ENCODE data around the gene MSL3B.

MSL3B gene

DNA sequence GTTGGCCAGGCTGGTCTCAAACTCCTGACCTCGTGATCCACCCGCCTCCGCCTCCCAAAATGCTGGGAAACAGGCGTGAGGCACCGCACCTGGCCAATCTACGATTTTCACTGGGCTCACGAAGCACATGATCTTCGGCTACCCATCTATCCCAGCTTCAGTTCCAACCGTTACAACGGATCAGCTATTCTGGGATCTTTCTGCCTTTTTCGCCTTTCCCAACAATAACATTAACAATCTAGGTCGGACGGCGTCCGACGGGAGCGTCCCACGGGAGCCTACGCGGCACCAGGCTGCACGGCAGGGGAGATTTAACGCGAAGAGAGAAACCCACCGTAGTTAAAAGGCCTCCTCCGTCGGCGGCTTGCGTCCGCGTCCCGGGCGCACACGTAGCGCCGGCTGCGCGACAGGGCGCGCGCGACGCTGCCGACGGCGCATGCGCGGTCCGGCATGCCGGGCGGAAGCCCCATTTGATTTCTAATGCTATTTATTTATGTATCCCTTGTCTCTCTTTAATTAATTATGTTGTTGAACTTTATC lies at the start of gene MSL3B:
Gene MSL3B, minus strand, starts transcription at position 394 of the 540 bp plus-strand sequence.
- H3K9me3 ChIP-seq (ENCODE audit: control insufficient read depth, low read length), result no peaks in the 10 kb centered on the region
- no peak within 1 kb of the TSS for H3K9ac ChIP-seq
- no peak for TF ChIP-seq CTCF (IDR thresholded peaks at IDR 0.05)
- peak within 1 kb of the TSS; percentile 21 for H2AFZ ChIP-seq
- no peak within 1 kb of the TSS for H3K27ac ChIP-seq
- H3K79me2 ChIP-seq, result no peaks in the 10 kb centered on the region
- H3K4me2 ChIP-seq (ENCODE audit: low read length), result no peak within 1 kb of the TSS
- no peaks in the 10 kb centered on the region for H3K36me3 ChIP-seq (ENCODE audit: control insufficient read depth, insufficient read depth, low read length)
- no peaks in the 10 kb centered on the region for H3K4me1 ChIP-seq
- H3K27me3 ChIP-seq (ENCODE audit: control insufficient read depth, insufficient read depth, low read length), result no peaks in the 10 kb centered on the region
- peak within 1 kb of the TSS; percentile 42 for H3K4me3 ChIP-seq (ENCODE audit: low read depth, low read length)

- Histone ChIP-seq H3K9ac (no peak within 1 kb of the TSS), H3K9me3 (ENCODE audit: control insufficient read depth, low read length) (no peaks in the 10 kb centered on the region), H3K79me2 (no peaks in the 10 kb centered on the region), H3K4me1 (no peaks in the 10 kb centered on the region), H3K27ac (no peak within 1 kb of the TSS), H3K4me3 (ENCODE audit: low read depth, low read length) (no peak within 1 kb of the TSS), H3K27me3 (ENCODE audit: control insufficient read depth, insufficient read depth, low read length) (no peaks in the 10 kb centered on the region), H3K4me2 (ENCODE audit: low read length) (no peak within 1 kb of the TSS), H2AFZ (no peak within 1 kb of the TSS), H3K36me3 (ENCODE audit: control insufficient read depth, insufficient read depth, low read length) (no peaks in the 10 kb centered on the region)
- TF ChIP-seq CTCF (IDR thresholded peaks at IDR 0.05), result no peak
Observed at GRCh38 chr2:233917116-233917515, 48.9 kb upstream of the MSL3B start, which contains the start of gene TRPM8. TSS of gene TRPM8 (plus strand) at chr2:233917373. CDS start at chr2:233926538, 9,165 bp downstream.

DNA sequence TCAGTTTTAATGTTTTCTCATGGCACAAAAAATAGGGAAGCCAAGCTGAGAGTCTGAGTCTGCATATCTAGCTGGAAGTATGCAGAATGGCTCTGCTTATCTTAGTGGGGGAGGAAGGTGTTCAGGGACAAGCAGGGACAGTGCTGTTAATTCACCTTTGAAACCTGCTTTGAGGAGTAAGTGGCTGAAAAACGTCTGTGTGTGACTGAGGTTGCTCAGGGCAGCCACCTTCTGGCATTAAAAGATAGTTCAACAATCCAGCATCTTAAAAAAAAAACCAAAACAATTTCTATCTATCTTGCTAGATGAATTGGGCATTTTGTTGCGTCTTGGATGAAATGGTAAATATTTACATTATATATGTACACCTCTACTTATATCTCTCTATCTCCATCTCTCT lies 46.9 kb upstream of the MSL3B start:
- no peaks in the 10 kb centered on the region for H3K27me3 ChIP-seq (ENCODE audit: control insufficient read depth, insufficient read depth, low read length)
- no peaks in the 10 kb centered on the region for H3K36me3 ChIP-seq (ENCODE audit: control insufficient read depth, insufficient read depth, low read length)
- H3K4me2 ChIP-seq (ENCODE audit: low read length), result no peak overlapping the region
- H3K4me3 ChIP-seq (ENCODE audit: low read depth, low read length), result no peak overlapping the region
- H3K27ac ChIP-seq, result no peak overlapping the region
- no peak overlapping the region for H2AFZ ChIP-seq
- no peaks in the 10 kb centered on the region for H3K4me1 ChIP-seq
- no peak for TF ChIP-seq CTCF (IDR thresholded peaks at IDR 0.05)
- no peaks in the 10 kb centered on the region for H3K9me3 ChIP-seq (ENCODE audit: control insufficient read depth, low read length)
- H3K9ac ChIP-seq, result no peak overlapping the region
- no peaks in the 10 kb centered on the region for H3K79me2 ChIP-seq

- Histone ChIP-seq H3K9ac (no peak overlapping the region), H3K4me1 (no peaks in the 10 kb centered on the region), H3K36me3 (ENCODE audit: control insufficient read depth, insufficient read depth, low read length) (no peaks in the 10 kb centered on the region), H2AFZ (no peak overlapping the region), H3K4me2 (ENCODE audit: low read length) (no peak overlapping the region), H3K9me3 (ENCODE audit: control insufficient read depth, low read length) (no peaks in the 10 kb centered on the region), H3K79me2 (no peaks in the 10 kb centered on the region), H3K4me3 (ENCODE audit: low read depth, low read length) (no peak overlapping the region), H3K27ac (no peak overlapping the region), H3K27me3 (ENCODE audit: control insufficient read depth, insufficient read depth, low read length) (no peaks in the 10 kb centered on the region)
- no peak for TF ChIP-seq CTCF (IDR thresholded peaks at IDR 0.05)
Observed at GRCh38 chr2:233912691-233913423, 44.7 kb upstream of the MSL3B start.

DNA sequence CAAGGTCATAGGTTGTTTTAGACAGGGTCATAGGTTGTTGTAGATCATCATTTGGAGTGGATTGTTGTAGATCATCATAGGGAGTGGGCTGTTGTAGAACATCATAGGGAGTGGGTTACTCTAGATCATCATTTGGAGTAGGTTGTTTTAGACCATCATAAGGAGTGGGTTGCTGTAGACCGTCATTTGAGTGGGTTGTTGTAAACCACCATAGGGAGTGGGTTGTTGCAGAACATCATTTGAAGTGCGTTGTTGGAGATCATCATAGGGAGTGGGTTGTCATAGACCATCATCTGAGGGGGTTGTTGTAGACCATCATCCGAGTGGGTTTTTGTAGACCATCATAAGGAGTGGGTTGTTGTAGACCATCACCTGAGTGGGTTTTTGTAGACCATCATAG lies 39.4 kb upstream of the MSL3B start:
- Histone ChIP-seq H3K36me3 (ENCODE audit: control insufficient read depth, insufficient read depth, low read length) (no peaks in the 10 kb centered on the region), H3K4me3 (ENCODE audit: low read depth, low read length) (no peak overlapping the region), H3K27ac (no peak overlapping the region), H3K79me2 (no peaks in the 10 kb centered on the region), H2AFZ (no peak overlapping the region), H3K27me3 (ENCODE audit: control insufficient read depth, insufficient read depth, low read length) (no peaks in the 10 kb centered on the region), H3K9ac (no peak overlapping the region), H3K4me2 (ENCODE audit: low read length) (no peak overlapping the region), H3K9me3 (ENCODE audit: control insufficient read depth, low read length) (no peaks in the 10 kb centered on the region), H3K4me1 (no peaks in the 10 kb centered on the region)
- TF ChIP-seq CTCF (IDR thresholded peaks at IDR 0.05), result no peak

Data from parathyroid adenoma (tissue), 2 donors.